Activated naive CD8-positive, alpha-beta T cell treated with anti-CD3 and anti-CD28 coated beads, Interleukin-2, amount 10 ng/mL, durations not matched to agents 7 days and 5 days (primary cell): Measurements from ENCODE around the gene CACNA1G. TPM values are rescaled to one million over a fixed set of nuclear protein-coding genes. Genes with fewer than 3 reads are reported as not detected.

ENCODE experiments used
- ATAC-seq: fragments of 150-1000 bp; cut with Tn5 transposase; one replicate; pipeline ENCODE4 v1.10.0; 2021; ENCODE audit warnings: low read depth, moderate library complexity
- POLR2A ChIA-PET: fragments of 350-600 bp; sonication (Branson Sonifier 250); formaldehyde crosslinking; loops from one replicate; lab custom pipeline; 2021; ENCODE audit warnings: antibody characterized with exemption; lab: Charles Lee
- DNase-seq: peaks from one replicate; pipeline ENCODE4 v3.0.0; 2021
- H3K27ac Mint-ChIP-seq: one replicate; pipeline ENCODE4 v1.8.0; 2022; ENCODE audit warnings: mild to moderate bottlenecking, mixed read lengths
- H3K27me3 Mint-ChIP-seq: one replicate; pipeline ENCODE4 v1.8.0; 2022; ENCODE audit warnings: mild to moderate bottlenecking, moderate library complexity, mixed read lengths
- H3K36me3 Mint-ChIP-seq: one replicate; pipeline ENCODE4 v1.8.0; 2021; ENCODE audit warnings: mild to moderate bottlenecking, mixed read lengths
- H3K4me1 Mint-ChIP-seq: one replicate; pipeline ENCODE4 v1.8.0; 2021; ENCODE audit warnings: mixed read lengths
- H3K4me3 Mint-ChIP-seq: one replicate; pipeline ENCODE4 v1.8.0; 2022; ENCODE audit warnings: mild to moderate bottlenecking, moderate library complexity, mixed read lengths
- H3K9me3 Mint-ChIP-seq: one replicate; pipeline ENCODE4 v1.8.0; 2021; ENCODE audit warnings: mixed read lengths
- total RNA-seq, 2 experiments: library from RNA; stranded (reverse); gene quantifications; one replicate each; pipeline ENCODE4 v1.2.3, GENCODE V29; 2021

Gene CACNA1G
- total RNA-seq, 2 experiments from 2014 or later: 0.11 TPM; not detected in 1

GRCh38 chr17:50569592-50569991 is 9.1 kb downstream of the CACNA1G start:
- ATAC-seq (no peak), DNase-seq (no peak)
- H3K4me3 Mint-ChIP-seq: no peak overlapping the region
- POLR2A ChIA-PET: no interaction called here
- H3K36me3 Mint-ChIP-seq: no peaks in the 10 kb centered on the region
- H3K9me3 Mint-ChIP-seq: no peaks in the 10 kb centered on the region
- peaks cover 5% of the 10 kb centered on the region for H3K4me1 Mint-ChIP-seq
- H3K27me3 Mint-ChIP-seq: peaks cover 29% of the 10 kb centered on the region
- H3K27ac Mint-ChIP-seq: no peak overlapping the region

DNA sequence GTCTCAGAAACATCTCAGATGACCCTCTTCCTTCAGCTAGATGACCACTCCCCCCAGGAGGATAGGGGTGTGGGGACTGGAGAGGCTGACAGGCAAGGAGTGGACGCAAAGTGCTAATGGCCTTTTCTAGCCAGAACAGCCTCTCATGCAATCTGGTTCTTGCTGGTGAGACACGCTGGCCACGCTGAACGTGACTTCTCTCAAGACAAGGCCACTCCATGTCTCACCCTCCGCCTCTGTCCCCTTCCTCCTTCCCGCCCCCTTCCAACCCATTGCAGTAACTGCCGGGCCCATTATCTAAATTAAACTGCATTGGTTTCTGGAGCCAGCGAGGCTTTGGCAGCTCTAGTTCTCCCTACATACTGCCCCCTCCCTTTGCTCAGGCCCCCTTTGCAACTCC is 9.5 kb downstream of the CACNA1G start:
- H3K36me3 Mint-ChIP-seq: no peaks in the 10 kb centered on the region
- peaks cover 2% of the 10 kb centered on the region for H3K4me1 Mint-ChIP-seq
- POLR2A ChIA-PET: no interaction called here
- ATAC-seq (no peak), DNase-seq (no peak)
- H3K4me3 Mint-ChIP-seq: no peak overlapping the region
- H3K27me3 Mint-ChIP-seq: peaks cover 25% of the 10 kb centered on the region
- no peaks in the 10 kb centered on the region for H3K9me3 Mint-ChIP-seq
- H3K27ac Mint-ChIP-seq: no peak overlapping the region

DNA sequence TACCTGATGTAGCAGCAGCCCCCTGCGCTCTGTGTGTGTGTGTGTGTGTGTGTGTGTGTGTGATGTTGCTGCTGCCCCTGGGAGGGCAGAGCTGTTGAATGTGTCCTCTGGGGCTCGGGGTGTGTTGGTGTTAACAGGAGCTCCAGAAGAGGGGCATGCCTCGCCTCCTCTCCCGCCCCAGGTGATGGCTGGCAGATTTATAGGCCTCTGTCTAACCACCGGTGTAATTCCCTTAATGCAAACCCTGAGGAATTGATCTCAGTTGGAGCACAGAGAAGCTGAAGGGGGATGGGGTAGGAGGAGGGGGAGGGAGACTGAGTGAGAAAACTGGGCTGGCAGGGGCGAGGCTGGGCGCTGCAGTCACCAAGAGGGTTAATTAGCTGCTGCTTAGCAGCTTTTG is 10.0 kb downstream of the CACNA1G start:
- Mint-ChIP-seq H3K4me3 (no peak overlapping the region), H3K9me3 (no peaks in the 10 kb centered on the region), H3K4me1 (peaks cover 1% of the 10 kb centered on the region), H3K36me3 (no peaks in the 10 kb centered on the region), H3K27ac (no peak overlapping the region), H3K27me3 (peaks cover 22% of the 10 kb centered on the region)
- POLR2A ChIA-PET: no interaction called here
- no peak for DNase-seq
- ATAC-seq: no peak

GRCh38 chr17:50571681-50572080 is 11.2 kb downstream of the CACNA1G start:
- no peak for DNase-seq
- Mint-ChIP-seq H3K4me3 (no peak overlapping the region), H3K9me3 (no peaks in the 10 kb centered on the region), H3K27me3 (peaks cover 11% of the 10 kb centered on the region), H3K27ac (no peak overlapping the region), H3K4me1 (peaks cover 1% of the 10 kb centered on the region), H3K36me3 (no peaks in the 10 kb centered on the region)
- POLR2A ChIA-PET: no interaction called here
- ATAC-seq: no peak

DNA sequence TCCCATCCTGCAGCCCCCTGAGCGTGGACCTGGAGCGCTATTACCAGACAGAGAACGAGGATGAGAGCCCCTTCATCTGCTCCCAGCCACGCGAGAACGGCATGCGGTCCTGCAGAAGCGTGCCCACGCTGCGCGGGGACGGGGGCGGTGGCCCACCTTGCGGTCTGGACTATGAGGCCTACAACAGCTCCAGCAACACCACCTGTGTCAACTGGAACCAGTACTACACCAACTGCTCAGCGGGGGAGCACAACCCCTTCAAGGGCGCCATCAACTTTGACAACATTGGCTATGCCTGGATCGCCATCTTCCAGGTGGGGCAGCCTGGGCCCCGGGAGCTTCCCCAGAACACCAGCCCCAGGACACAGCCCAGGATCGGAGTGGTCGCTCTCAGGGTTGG is 12.0 kb downstream of the CACNA1G start:
- H3K27ac Mint-ChIP-seq: no peak overlapping the region
- no peaks in the 10 kb centered on the region for H3K36me3 Mint-ChIP-seq
- ATAC-seq (no peak), DNase-seq (no peak)
- H3K4me1 Mint-ChIP-seq: peaks cover 3% of the 10 kb centered on the region
- peaks cover 6% of the 10 kb centered on the region for H3K27me3 Mint-ChIP-seq
- H3K9me3 Mint-ChIP-seq: no peaks in the 10 kb centered on the region
- no peak overlapping the region for H3K4me3 Mint-ChIP-seq
- POLR2A ChIA-PET: no interaction called here

DNA sequence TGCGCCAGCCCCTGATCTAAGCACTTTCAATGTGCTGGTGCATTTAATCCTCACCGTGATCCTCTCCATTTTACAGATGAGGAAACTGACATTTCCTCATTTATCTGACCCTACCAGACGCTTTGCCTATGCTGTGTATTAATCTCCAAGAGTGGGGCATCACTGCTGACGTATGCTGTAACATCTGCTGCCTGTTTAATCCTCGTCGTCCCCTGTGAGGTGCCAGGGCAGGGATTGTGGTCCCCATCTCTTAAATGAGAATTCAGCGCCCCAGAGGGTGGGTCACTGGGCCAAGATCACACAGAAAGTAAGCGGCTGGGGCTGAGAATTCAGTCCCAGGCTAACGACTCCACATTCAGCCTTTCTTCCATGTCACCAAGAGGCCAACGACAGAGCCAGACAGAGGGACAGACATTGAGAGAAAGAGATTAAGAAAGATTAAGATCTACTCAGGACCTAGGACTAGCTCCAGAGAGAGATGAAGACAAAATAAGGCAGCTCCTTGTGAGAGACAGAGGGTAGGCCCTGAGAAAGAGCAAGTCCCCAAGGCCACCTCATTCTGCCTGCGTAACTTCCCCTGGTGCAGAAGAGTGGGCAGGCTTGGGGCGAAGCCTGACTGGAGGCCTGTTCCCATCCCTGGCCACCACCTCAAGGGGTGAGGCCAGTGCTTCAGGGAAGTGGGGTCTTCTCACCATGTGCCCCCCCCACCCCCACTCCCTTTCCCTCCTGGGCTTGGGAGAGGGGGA is 13.5 kb downstream of the CACNA1G start:
- Mint-ChIP-seq H3K4me3 (no peak overlapping the region), H3K27me3 (peaks cover 4% of the 10 kb centered on the region), H3K9me3 (no peaks in the 10 kb centered on the region), H3K36me3 (no peaks in the 10 kb centered on the region), H3K4me1 (peaks cover 4% of the 10 kb centered on the region), H3K27ac (no peak overlapping the region)
- ATAC-seq (no peak), DNase-seq (no peak)
- POLR2A ChIA-PET: interaction anchor here (0.8 kb wide), 1 partner anchor 11 kb away, joined by 3 read pairs; no protein-coding TSS in a partner anchor

DNA sequence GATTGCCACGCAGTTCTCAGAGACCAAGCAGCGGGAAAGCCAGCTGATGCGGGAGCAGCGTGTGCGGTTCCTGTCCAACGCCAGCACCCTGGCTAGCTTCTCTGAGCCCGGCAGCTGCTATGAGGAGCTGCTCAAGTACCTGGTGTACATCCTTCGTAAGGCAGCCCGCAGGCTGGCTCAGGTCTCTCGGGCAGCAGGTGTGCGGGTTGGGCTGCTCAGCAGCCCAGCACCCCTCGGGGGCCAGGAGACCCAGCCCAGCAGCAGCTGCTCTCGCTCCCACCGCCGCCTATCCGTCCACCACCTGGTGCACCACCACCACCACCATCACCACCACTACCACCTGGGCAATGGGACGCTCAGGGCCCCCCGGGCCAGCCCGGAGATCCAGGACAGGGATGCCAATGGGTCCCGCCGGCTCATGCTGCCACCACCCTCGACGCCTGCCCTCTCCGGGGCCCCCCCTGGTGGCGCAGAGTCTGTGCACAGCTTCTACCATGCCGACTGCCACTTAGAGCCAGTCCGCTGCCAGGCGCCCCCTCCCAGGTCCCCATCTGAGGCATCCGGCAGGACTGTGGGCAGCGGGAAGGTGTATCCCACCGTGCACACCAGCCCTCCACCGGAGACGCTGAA is 15.2 kb downstream of the CACNA1G start:
- POLR2A ChIA-PET: interaction anchor here (0.7 kb wide), 1 partner anchor 142 kb away, joined by 3 read pairs; no protein-coding TSS in a partner anchor
- DNase-seq (no peak), ATAC-seq (no peak)
- Mint-ChIP-seq H3K27me3 (peaks cover 4% of the 10 kb centered on the region), H3K27ac (no peak overlapping the region), H3K9me3 (no peaks in the 10 kb centered on the region), H3K4me3 (no peak overlapping the region), H3K36me3 (no peaks in the 10 kb centered on the region), H3K4me1 (peaks cover 4% of the 10 kb centered on the region)

- Mint-ChIP-seq H3K4me3 (no peak overlapping the region), H3K36me3 (no peaks in the 10 kb centered on the region), H3K4me1 (peaks cover 4% of the 10 kb centered on the region), H3K27ac (no peak overlapping the region), H3K27me3 (peaks cover 4% of the 10 kb centered on the region), H3K9me3 (no peaks in the 10 kb centered on the region)
- POLR2A ChIA-PET: no interaction called here
- ATAC-seq (no peak), DNase-seq (no peak)
Observed at GRCh38 chr17:50576864-50577263, 16.3 kb downstream of the CACNA1G start.

- ATAC-seq (no peak), DNase-seq (no peak)
- Mint-ChIP-seq H3K4me3 (no peak overlapping the region), H3K27me3 (peaks cover 4% of the 10 kb centered on the region), H3K9me3 (no peaks in the 10 kb centered on the region), H3K4me1 (peaks cover 4% of the 10 kb centered on the region), H3K36me3 (no peaks in the 10 kb centered on the region), H3K27ac (no peak overlapping the region)
- POLR2A ChIA-PET: no interaction called here
Observed at GRCh38 chr17:50577451-50577954, 17.0 kb downstream of the CACNA1G start.

DNA sequence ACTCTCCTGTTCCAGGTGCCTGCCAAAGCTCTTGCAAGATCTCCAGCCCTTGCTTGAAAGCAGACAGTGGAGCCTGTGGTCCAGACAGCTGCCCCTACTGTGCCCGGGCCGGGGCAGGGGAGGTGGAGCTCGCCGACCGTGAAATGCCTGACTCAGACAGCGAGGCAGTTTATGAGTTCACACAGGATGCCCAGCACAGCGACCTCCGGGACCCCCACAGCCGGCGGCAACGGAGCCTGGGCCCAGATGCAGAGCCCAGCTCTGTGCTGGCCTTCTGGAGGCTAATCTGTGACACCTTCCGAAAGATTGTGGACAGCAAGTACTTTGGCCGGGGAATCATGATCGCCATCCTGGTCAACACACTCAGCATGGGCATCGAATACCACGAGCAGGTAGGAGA is 17.7 kb downstream of the CACNA1G start:
- Mint-ChIP-seq H3K9me3 (no peaks in the 10 kb centered on the region), H3K27ac (no peak overlapping the region), H3K4me3 (no peak overlapping the region), H3K4me1 (peaks cover 4% of the 10 kb centered on the region), H3K27me3 (peaks cover 5% of the 10 kb centered on the region), H3K36me3 (no peaks in the 10 kb centered on the region)
- DNase-seq (no peak), ATAC-seq (no peak)
- POLR2A ChIA-PET: no interaction called here

- peaks cover 9% of the 10 kb centered on the region for H3K27me3 Mint-ChIP-seq
- no peak overlapping the region for H3K27ac Mint-ChIP-seq
- no peaks in the 10 kb centered on the region for H3K9me3 Mint-ChIP-seq
- no peak for DNase-seq
- POLR2A ChIA-PET: no interaction called here
- H3K4me3 Mint-ChIP-seq: no peak overlapping the region
- no peak for ATAC-seq
- no peaks in the 10 kb centered on the region for H3K36me3 Mint-ChIP-seq
- H3K4me1 Mint-ChIP-seq: peaks cover 4% of the 10 kb centered on the region
Observed at GRCh38 chr17:50579399-50579798, 18.9 kb downstream of the CACNA1G start.

DNA sequence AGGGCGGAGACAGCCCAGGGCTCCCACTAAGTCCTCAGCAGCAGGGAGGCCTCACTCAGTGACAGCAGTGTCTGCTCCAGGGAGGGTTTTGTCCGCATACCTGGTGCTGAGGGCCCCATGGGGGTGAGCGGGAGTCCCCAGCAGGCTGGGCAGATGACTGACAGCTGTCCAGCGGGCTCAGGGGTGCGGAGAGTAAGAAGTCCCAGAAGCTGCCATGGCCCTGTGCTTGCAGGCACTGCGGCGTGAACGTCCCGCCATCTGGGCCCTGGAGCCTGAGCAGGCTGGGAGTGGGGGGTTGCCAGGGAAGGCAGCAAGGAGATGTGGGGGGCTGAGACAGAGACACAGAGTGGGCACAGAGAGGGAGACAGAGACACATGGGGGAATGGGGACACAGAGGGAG is 20.1 kb downstream of the CACNA1G start:
- DNase-seq (no peak), ATAC-seq (no peak)
- H3K27me3 Mint-ChIP-seq: peaks cover 10% of the 10 kb centered on the region
- peaks cover 4% of the 10 kb centered on the region for H3K4me1 Mint-ChIP-seq
- no peak overlapping the region for H3K4me3 Mint-ChIP-seq
- H3K36me3 Mint-ChIP-seq: no peaks in the 10 kb centered on the region
- POLR2A ChIA-PET: no interaction called here
- no peaks in the 10 kb centered on the region for H3K9me3 Mint-ChIP-seq
- H3K27ac Mint-ChIP-seq: no peak overlapping the region

GRCh38 chr17:50581316-50581715 is 20.8 kb downstream of the CACNA1G start:
- H3K36me3 Mint-ChIP-seq: no peaks in the 10 kb centered on the region
- ATAC-seq (no peak), DNase-seq (no peak)
- no peak overlapping the region for H3K27ac Mint-ChIP-seq
- H3K9me3 Mint-ChIP-seq: no peaks in the 10 kb centered on the region
- POLR2A ChIA-PET: interaction anchor here (0.7 kb wide), 1 partner anchor 142 kb away, joined by 3 read pairs; no protein-coding TSS in a partner anchor
- H3K27me3 Mint-ChIP-seq: peaks cover 11% of the 10 kb centered on the region
- H3K4me3 Mint-ChIP-seq: no peak overlapping the region
- peaks cover 4% of the 10 kb centered on the region for H3K4me1 Mint-ChIP-seq

DNA sequence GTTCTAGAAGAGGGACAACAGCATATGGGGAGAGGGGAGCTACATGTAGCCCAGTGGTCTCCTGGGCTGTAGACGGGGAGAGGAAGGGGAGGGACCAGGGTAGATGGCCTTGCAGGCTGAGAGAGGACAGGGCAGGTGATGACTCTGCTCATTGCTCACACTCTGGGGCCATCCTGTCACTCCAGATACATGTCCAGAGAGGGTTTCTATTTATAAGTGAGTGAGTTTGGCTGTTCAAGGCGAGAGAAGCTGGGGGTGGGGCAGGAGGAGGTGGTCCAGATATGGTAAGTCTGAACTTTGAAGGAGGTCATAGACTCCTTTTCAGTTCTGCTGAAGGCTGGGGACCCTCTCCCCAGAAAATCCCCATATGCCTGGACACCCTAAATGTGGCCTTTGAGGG is 22.2 kb downstream of the CACNA1G start:
- DNase-seq: no peak
- Mint-ChIP-seq H3K36me3 (no peaks in the 10 kb centered on the region), H3K9me3 (no peaks in the 10 kb centered on the region), H3K27me3 (peaks cover 12% of the 10 kb centered on the region), H3K4me3 (no peak overlapping the region), H3K27ac (no peak overlapping the region), H3K4me1 (peaks cover 2% of the 10 kb centered on the region)
- ATAC-seq: no peak
- POLR2A ChIA-PET: no interaction called here
